SKM-1 treated with dmso at 0.1 percent for 144 hours (cell line): ENCODE results near the gene RNF8.
"Not testable (repeated sequence)": the region's sequence is repeated elsewhere in the genome, so short reads cannot be mapped to it uniquely, and the experiment has no call there.

Experiments used
- DNase-seq: peaks from one replicate; lab custom pipeline; 2025; ENCODE audit not compliant: unreplicated experiment; lab: John Stamatoyannopoulos, UW

RNF8 gene

GRCh38 chr6:37353761-37354525 is at the start of gene RNF8:
RNF8 (plus strand) TSS chr6:37353983; CDS start chr6:37354165, 182 bp downstream.
- peak; percentile 82 for DNase-seq

- no peak for DNase-seq
These were observed 49.0 kb upstream of the RNF8 start for GRCh38 chr6:37304766-37305165.

- DNase-seq, result no peak
These were observed 47.9 kb upstream of the RNF8 start for GRCh38 chr6:37305841-37306425.

GRCh38 chr6:37306624-37307222 is 47.1 kb upstream of the RNF8 start:
- DNase-seq, result no peak

GRCh38 chr6:37307484-37307883 is 46.3 kb upstream of the RNF8 start:
- DNase-seq, result not testable (repeated sequence)

GRCh38 chr6:37308069-37308815 is 45.5 kb upstream of the RNF8 start:
- DNase-seq, result no peak

GRCh38 chr6:37309046-37309445 is 44.7 kb upstream of the RNF8 start:
- no peak for DNase-seq

GRCh38 chr6:37309692-37310091 is 44.1 kb upstream of the RNF8 start:
- DNase-seq, result no peak

- no peak for DNase-seq
These were observed 42.8 kb upstream of the RNF8 start for GRCh38 chr6:37310966-37311365.

- no peak for DNase-seq
These were observed 41.9 kb upstream of the RNF8 start for GRCh38 chr6:37311741-37312473.

- DNase-seq, result no peak
These were observed 39.9 kb upstream of the RNF8 start for GRCh38 chr6:37313723-37314486.

GRCh38 chr6:37314487-37315156 is 39.2 kb upstream of the RNF8 start:
- peak; percentile 14 for DNase-seq

- no peak for DNase-seq
These were observed 38.6 kb upstream of the RNF8 start for GRCh38 chr6:37315157-37315515.

GRCh38 chr6:37316071-37316470 is 37.7 kb upstream of the RNF8 start:
- DNase-seq, result no peak

GRCh38 chr6:37317312-37318038 is 36.3 kb upstream of the RNF8 start:
- DNase-seq, result no peak

- no peak for DNase-seq
These were observed 34.6 kb upstream of the RNF8 start for GRCh38 chr6:37319156-37319555.

GRCh38 chr6:37319856-37320480 is 33.8 kb upstream of the RNF8 start:
- DNase-seq, result no peak

GRCh38 chr6:37320646-37321045 is 33.1 kb upstream of the RNF8 start:
- DNase-seq, result no peak

- no peak for DNase-seq
These were observed 32.7 kb upstream of the RNF8 start for GRCh38 chr6:37321101-37321500.
